ENCODE results near the gene TMEM45B.

TMEM45B gene

GRCh38 chr11:129871914-129872313 lies 56.3 kb downstream of the TMEM45B start:
- DNase-seq (ENCODE audit: low read depth): no peak
- H3K4me3 ChIP-seq (ENCODE audit: low read depth, low read length): no peak overlapping the region
- no peak for TF ChIP-seq CTCF (IDR thresholded peaks at IDR 0.05; ENCODE audit: low read depth, low read length, missing control alignments)

- H3K4me3 ChIP-seq (ENCODE audit: low read depth, low read length): no peak overlapping the region
- no peak for TF ChIP-seq CTCF (IDR thresholded peaks at IDR 0.05; ENCODE audit: low read depth, low read length, missing control alignments)
- no peak for DNase-seq (ENCODE audit: low read depth)
Observed at GRCh38 chr11:129880311-129880710, 64.7 kb downstream of the TMEM45B start.

- no peak for DNase-seq (ENCODE audit: low read depth)
- no peak overlapping the region for H3K4me3 ChIP-seq (ENCODE audit: low read depth, low read length)
- peak; percentile 73 for TF ChIP-seq CTCF (IDR thresholded peaks at IDR 0.05; ENCODE audit: low read depth, low read length, missing control alignments)
Observed at GRCh38 chr11:129881570-129882170, 66.0 kb downstream of the TMEM45B start.

GRCh38 chr11:129884581-129884980 lies 68.9 kb downstream of the TMEM45B start:
- TF ChIP-seq CTCF (IDR thresholded peaks at IDR 0.05; ENCODE audit: low read depth, low read length, missing control alignments): no peak
- DNase-seq (ENCODE audit: low read depth): no peak

GRCh38 chr11:129885381-129885780 lies 69.7 kb downstream of the TMEM45B start:
- no peak for DNase-seq (ENCODE audit: low read depth)

More at GRCh38 chr11:129884581-129884980, 68.9 kb downstream of the TMEM45B start:
- no peak overlapping the region for H3K4me3 ChIP-seq (ENCODE audit: low read depth, low read length)

DNA sequence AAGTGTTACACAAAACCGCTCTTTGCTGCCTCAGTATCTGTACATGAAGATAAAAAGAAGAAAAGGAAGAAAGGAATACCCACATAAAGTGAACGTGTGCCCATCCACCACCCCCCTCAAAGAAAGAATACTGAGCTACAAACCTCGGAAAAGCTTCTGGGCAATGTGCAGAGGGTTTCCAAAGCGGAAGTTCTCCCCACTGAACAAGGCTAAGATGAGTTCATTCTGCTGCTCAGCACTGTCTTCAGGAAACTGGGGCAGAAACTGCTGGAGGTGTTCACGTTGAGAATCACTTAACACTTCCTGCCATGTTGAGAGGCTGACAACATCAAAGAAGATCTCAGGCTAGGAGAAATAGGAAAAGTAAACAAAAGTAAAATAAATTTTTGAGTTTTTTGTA lies 72.8 kb downstream of the TMEM45B start:
- no peak for DNase-seq (ENCODE audit: low read depth)
- TF ChIP-seq CTCF (IDR thresholded peaks at IDR 0.05; ENCODE audit: low read depth, low read length, missing control alignments): no peak
- H3K4me3 ChIP-seq (ENCODE audit: low read depth, low read length): no peak overlapping the region

More at GRCh38 chr11:129885381-129885780, 69.7 kb downstream of the TMEM45B start:
- TF ChIP-seq CTCF (IDR thresholded peaks at IDR 0.05; ENCODE audit: low read depth, low read length, missing control alignments): no peak
- no peak overlapping the region for H3K4me3 ChIP-seq (ENCODE audit: low read depth, low read length)

All from GM12864 (cell line).